Measurements from ENCODE around the gene PHF24.

The PHF24 gene

DNA sequence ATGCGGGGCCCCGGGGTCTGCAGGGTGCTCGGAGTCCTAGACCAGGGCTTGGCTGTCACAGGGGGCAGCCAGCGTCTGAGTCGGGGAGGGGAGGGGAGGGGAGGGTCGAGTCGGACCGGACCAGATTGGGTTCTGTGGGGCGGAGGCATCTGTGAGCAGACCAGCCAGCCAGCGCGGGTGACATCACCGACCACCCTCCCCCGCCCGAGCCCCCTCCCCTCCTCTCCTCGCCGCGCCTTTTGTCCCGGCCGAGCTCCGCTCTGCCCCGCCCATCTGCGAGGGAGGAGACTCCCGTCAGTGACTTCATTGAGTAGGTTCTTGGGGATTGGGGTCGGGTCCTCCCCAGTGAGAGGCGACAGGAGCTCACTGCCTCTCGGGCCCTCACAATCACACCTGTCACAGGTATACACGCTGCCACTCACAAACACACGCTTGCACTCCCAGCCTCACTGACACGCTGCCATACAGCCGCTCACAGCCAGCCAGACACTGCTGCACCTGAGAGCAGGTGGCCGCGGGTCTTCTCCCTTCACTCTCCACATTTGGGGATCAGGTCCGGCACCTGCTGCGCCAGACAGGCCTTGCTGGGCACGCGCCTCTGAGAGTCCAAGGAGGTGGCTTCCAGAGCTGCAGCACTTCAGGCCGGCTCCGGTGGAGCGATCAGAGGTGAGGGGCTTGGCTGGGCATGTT lies 32.0 kb downstream of the PHF24 start (continued):
- TF ChIP-seq, protein P1, sequence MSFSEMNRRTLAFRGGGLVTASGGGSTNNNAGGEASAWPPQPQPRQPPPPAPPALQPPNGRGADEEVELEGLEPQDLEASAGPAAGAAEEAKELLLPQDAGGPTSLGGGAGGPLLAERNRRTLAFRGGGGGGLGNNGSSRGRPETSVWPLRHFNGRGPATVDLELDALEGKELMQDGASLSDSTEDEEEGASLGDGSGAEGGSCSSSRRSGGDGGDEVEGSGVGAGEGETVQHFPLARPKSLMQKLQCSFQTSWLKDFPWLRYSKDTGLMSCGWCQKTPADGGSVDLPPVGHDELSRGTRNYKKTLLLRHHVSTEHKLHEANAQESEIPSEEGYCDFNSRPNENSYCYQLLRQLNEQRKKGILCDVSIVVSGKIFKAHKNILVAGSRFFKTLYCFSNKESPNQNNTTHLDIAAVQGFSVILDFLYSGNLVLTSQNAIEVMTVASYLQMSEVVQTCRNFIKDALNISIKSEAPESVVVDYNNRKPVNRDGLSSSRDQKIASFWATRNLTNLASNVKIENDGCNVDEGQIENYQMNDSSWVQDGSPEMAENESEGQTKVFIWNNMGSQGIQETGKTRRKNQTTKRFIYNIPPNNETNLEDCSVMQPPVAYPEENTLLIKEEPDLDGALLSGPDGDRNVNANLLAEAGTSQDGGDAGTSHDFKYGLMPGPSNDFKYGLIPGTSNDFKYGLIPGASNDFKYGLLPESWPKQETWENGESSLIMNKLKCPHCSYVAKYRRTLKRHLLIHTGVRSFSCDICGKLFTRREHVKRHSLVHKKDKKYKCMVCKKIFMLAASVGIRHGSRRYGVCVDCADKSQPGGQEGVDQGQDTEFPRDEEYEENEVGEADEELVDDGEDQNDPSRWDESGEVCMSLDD (tag by site-specific recombination; IDR thresholded peaks at IDR 0.05): no peak
- TF ChIP-seq ZNF404 (tag by site-specific recombination; IDR thresholded peaks at IDR 0.05): no peak
- TF ChIP-seq SP2 (tag by site-specific recombination; IDR thresholded peaks at IDR 0.05): peak; percentile 25; the same call in 1 of the 2 replicates

DNA sequence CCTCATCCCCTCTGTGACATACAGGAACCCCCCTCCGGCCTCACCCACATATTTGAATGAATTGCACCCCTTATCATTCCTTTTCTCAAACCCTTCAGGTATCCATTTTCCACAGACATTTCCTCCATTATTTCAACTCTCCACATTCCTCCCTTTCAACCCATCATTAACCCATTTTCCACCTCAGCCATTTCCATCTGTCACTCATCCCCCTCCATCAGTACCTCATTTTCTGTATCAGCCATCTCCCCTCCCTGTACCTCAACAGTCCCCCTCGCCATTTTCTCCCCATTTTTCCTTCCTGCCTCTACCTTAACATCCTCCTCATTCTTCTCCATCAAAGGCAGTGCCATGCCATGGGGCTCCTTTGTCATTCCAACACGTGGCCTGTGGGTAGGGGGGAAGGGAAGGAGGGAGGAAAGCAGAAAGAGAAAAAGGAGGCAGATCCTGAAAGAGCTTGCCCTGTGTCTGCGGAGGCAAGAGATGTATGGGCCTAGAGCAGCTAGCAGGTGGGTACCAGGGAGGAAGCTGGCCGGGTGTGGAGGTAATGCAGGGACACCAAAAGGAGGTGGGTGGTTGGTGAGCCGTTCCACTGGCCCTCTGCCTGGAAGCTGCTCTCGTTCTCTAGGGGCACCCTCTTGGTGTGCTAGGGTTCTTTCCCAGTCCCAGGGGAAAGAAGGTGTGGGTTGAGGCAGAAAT lies 33.0 kb downstream of the PHF24 start:
- no peak overlapping the region for H3K27ac ChIP-seq (ENCODE audit: extremely low read depth, low read depth, low read length)
- no peaks in the 10 kb centered on the region for H3K9me3 ChIP-seq (ENCODE audit: control insufficient read depth, insufficient read depth, low read depth, low read length)
- ChIA-PET POLR2A (no interaction called here), CTCF (interaction anchor here (0.5 to 8.5 kb wide), 3 partner anchors 12 to 93 kb away, joined by 3 to 116 read pairs (median 4); no protein-coding TSS in a partner anchor)
- peaks cover 0 to 1% of the 10 kb centered on the region in 2 experiments; a peak in 1 of 3 replicates for H3K36me3 ChIP-seq (ENCODE audit: control insufficient read depth in 2 of 2, insufficient read depth in 1 of 2, low read length in 2 of 2)
- no peak overlapping the region for H3K4me3 ChIP-seq (ENCODE audit: low read depth, low read length)
- H3K4me1 ChIP-seq (ENCODE audit: control insufficient read depth, insufficient read depth, low read length): peaks cover 2% of the 10 kb centered on the region; the same call in 1 of the 2 replicates
- no peak for TF ChIP-seq OVOL3 (tag by site-specific recombination; IDR thresholded peaks at IDR 0.05)
- TF ChIP-seq ZNF366 (tag by site-specific recombination; conservative IDR thresholded peaks at IDR 0.05): peak; percentile 55
- no peak for TF ChIP-seq WT1 (tag by site-specific recombination; IDR thresholded peaks at IDR 0.05)

DNA sequence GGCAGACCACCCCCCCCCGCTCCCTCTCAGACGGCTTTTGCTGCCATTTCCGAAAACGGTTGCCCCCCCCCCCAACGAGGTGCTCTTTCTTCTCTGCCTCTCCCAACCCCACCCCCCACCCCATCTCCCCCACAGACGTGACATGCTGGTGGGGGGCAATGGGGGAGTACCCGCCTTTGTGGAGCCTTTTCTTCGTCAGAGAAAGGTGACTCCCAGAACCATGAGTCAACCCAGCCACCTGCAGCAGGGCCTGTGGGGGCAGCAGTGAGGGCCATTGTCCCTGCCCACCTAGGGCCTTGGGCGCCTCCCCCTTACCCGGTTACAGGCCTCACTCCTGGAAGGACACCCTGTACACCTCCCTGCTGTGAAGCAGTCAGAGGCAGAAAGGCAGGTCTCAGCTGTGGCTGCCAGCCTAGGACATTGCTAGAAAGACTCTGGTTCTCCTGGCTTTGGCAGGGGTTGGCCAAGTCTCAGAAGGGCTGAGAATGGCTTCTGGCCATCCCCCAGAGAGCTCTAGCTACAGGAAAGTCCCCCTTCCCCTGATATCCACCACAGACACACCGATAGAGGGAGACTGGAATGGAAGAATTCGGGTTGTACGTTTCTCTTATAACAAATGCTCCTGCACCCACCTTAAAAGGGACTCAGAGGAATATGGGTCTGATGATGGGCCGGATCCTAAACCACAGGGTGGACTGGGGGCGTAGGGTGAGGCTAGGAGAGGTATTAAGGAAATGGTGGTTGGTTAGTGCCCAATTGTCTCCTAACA lies 33.7 kb downstream of the PHF24 start:
- ChIA-PET CTCF (interaction anchor here (0.5 to 8.5 kb wide), 8 partner anchors 12 to 419 kb away, joined by 3 to 116 read pairs (median 4); no protein-coding TSS in a partner anchor), POLR2A (interaction anchor here (1.0 kb wide), 1 partner anchor 88 kb away, joined by 6 read pairs; the partner anchor contains the start of gene FANCG)
- Histone ChIP-seq H3K9me3 (ENCODE audit: control insufficient read depth, insufficient read depth, low read depth, low read length) (no peaks in the 10 kb centered on the region), H3K4me1 (ENCODE audit: control insufficient read depth, insufficient read depth, low read length) (peaks cover 2% of the 10 kb centered on the region; the same call in 1 of the 2 replicates), H3K4me3 (ENCODE audit: low read depth, low read length) (no peak overlapping the region), H3K27ac (ENCODE audit: extremely low read depth, low read depth, low read length) (no peak overlapping the region), H3K36me3 (ENCODE audit: control insufficient read depth in 2 of 2, insufficient read depth in 1 of 2, low read length in 2 of 2) (peaks cover 0 to 9% of the 10 kb centered on the region in 2 experiments; a peak in 1 of 3 replicates)
- 0 out of 2 replicates have a peak, but pooled peaks have one; percentile 10 for TF ChIP-seq SP3 (tag by site-specific recombination; IDR thresholded peaks at IDR 0.05)
- TF ChIP-seq ZIC2 (tag by site-specific recombination; IDR thresholded peaks at IDR 0.05): peak; percentile 64
- TF ChIP-seq, protein P2, sequence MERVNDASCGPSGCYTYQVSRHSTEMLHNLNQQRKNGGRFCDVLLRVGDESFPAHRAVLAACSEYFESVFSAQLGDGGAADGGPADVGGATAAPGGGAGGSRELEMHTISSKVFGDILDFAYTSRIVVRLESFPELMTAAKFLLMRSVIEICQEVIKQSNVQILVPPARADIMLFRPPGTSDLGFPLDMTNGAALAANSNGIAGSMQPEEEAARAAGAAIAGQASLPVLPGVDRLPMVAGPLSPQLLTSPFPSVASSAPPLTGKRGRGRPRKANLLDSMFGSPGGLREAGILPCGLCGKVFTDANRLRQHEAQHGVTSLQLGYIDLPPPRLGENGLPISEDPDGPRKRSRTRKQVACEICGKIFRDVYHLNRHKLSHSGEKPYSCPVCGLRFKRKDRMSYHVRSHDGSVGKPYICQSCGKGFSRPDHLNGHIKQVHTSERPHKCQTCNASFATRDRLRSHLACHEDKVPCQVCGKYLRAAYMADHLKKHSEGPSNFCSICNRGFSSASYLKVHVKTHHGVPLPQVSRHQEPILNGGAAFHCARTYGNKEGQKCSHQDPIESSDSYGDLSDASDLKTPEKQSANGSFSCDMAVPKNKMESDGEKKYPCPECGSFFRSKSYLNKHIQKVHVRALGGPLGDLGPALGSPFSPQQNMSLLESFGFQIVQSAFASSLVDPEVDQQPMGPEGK (tag by site-specific recombination; IDR thresholded peaks at IDR 0.05): 0 out of 2 replicates have a peak, but pooled peaks have one; percentile 7
- TF ChIP-seq, protein P3, sequence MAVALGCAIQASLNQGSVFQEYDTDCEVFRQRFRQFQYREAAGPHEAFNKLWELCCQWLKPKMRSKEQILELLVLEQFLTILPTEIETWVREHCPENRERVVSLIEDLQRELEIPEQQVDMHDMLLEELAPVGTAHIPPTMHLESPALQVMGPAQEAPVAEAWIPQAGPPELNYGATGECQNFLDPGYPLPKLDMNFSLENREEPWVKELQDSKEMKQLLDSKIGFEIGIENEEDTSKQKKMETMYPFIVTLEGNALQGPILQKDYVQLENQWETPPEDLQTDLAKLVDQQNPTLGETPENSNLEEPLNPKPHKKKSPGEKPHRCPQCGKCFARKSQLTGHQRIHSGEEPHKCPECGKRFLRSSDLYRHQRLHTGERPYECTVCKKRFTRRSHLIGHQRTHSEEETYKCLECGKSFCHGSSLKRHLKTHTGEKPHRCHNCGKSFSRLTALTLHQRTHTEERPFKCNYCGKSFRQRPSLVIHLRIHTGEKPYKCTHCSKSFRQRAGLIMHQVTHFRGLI (tag by site-specific recombination; IDR thresholded peaks at IDR 0.05): no peak
